Left ventricle myocardium inferior (tissue), 1 donor: ENCODE results near the gene FNDC3B. TPM values are rescaled to one million over a fixed set of nuclear protein-coding genes. Genes with fewer than 3 reads are reported as not detected.

Experiments
- DNase-seq: peaks from one replicate; pipeline ENCODE4 v3.0.0-alpha.2; 2020
- H3K27ac ChIP-seq: fragments of 200-600 bp; replicated peaks from 2 replicates; pipeline ENCODE4 v1.8.0; 2021
- H3K27me3 ChIP-seq: fragments of 200-600 bp; 2 replicates; pipeline ENCODE4 v1.8.0; 2021; ENCODE audit warnings: low read depth
- H3K36me3 ChIP-seq: fragments of 200-600 bp; 2 replicates; pipeline ENCODE4 v1.8.0; 2021
- H3K4me1 ChIP-seq: fragments of 200-600 bp; 2 replicates; pipeline ENCODE4 v1.8.0; 2021
- H3K4me3 ChIP-seq: fragments of 200-600 bp; 2 replicates; pipeline ENCODE4 v1.8.0; 2021; ENCODE audit warnings: mild to moderate bottlenecking, moderate library complexity
- H3K9me3 ChIP-seq: fragments of 200-600 bp; replicated peaks from 2 replicates; pipeline ENCODE4 v1.8.0; 2021
- intact Hi-C: fragments of 100-400 bp; cut with micrococcal nuclease; formaldehyde crosslinking; loops from one replicate; pipeline ENCODE4 v1.11.0; 2022
- total RNA-seq: library from RNA; stranded (reverse); fragmentation: NEBNext Ultra II Directional; extraction: Animal tissue kit (Norgen Biotek cat#: 25700); gene quantifications from one replicate; pipeline ENCODE4 v1.2.1, GENCODE V29; 2021
- TF ChIP-seq, protein P1 (sequence below): fragments of 200-600 bp; IDR thresholded peaks from 2 replicates; pipeline ENCODE4 v1.8.0; 2021; ENCODE audit warnings: antibody characterized with exemption, mild to moderate bottlenecking, borderline replicate concordance
- donor health status: DM: no; HTN: yes; CAD: no; lungs with severe emphysema.

The FNDC3B gene
- total RNA-seq, 1 donor from 2014 or later, result 75.7 TPM

DNA sequence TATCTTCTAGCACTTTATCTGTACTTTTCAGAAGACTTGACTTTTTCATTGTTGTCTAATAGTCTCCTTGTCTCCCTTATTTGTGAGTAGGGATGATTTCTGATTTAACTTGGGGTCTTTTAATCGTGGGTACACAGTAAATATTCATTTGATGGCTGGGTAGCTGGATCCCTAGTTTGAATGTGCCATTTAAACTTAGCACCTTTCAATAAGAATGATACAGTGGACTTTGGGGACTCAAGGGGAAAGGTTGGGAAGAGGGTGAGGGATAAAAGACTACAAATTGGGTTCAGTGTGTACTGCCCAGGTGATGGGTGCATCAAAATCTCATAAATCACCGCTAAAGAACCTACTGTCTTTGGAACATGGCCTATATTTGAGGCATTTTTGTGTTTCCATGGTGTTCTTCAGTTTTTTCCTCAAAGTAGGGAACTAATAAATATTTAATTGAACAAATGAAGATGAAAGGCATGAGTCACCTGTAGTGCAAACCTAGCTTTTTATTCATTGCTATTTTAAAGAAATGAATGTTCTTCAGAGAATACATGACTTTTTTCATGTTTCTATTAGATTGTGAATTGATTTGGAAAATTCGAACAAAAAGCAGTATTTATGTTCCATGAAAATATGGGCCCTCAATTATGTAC is 12.1 kb downstream of the FNDC3B start:
- peaks cover 40% of the 10 kb centered on the region for H3K36me3 ChIP-seq

DNA sequence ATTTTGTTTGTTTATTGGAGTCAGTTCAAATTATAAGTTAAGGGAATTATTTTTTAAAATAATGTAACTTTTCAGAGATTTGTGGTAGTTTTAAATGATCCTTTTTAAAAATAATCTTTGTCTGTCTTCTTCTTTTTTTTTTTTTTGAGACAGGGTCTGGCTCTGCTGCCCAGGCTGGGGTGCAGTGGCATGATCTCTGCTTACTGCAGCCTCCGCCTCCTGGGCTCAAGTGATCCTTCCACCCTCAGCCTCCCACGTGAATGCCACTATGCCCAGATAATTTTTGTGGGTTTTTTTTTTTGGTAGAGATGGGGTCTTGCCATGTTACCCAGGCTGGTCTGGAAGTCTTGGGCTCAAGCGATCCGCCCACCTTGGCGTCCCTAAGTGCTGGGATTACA is 12.6 kb downstream of the FNDC3B start:
- H3K4me3 ChIP-seq, result no peak overlapping the region
- peaks cover 40% of the 10 kb centered on the region for H3K36me3 ChIP-seq
- no peak for DNase-seq
- intact Hi-C loops, result no loop called here
- peaks cover 70% of the 10 kb centered on the region for H3K4me1 ChIP-seq
- no peaks in the 10 kb centered on the region for H3K9me3 ChIP-seq
- TF ChIP-seq, protein P1, sequence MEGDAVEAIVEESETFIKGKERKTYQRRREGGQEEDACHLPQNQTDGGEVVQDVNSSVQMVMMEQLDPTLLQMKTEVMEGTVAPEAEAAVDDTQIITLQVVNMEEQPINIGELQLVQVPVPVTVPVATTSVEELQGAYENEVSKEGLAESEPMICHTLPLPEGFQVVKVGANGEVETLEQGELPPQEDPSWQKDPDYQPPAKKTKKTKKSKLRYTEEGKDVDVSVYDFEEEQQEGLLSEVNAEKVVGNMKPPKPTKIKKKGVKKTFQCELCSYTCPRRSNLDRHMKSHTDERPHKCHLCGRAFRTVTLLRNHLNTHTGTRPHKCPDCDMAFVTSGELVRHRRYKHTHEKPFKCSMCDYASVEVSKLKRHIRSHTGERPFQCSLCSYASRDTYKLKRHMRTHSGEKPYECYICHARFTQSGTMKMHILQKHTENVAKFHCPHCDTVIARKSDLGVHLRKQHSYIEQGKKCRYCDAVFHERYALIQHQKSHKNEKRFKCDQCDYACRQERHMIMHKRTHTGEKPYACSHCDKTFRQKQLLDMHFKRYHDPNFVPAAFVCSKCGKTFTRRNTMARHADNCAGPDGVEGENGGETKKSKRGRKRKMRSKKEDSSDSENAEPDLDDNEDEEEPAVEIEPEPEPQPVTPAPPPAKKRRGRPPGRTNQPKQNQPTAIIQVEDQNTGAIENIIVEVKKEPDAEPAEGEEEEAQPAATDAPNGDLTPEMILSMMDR, result no peak
- no peak overlapping the region for H3K27ac ChIP-seq
- H3K27me3 ChIP-seq, result no peaks in the 10 kb centered on the region

More for the DNA sequence above, 12.1 kb downstream of the FNDC3B start:
- no peaks in the 10 kb centered on the region for H3K27me3 ChIP-seq
- H3K27ac ChIP-seq, result no peak overlapping the region
- no peak for DNase-seq
- TF ChIP-seq, protein P1, result no peak
- H3K4me3 ChIP-seq, result no peak overlapping the region
- no peaks in the 10 kb centered on the region for H3K9me3 ChIP-seq
- H3K4me1 ChIP-seq, result peaks cover 70% of the 10 kb centered on the region
- intact Hi-C loops, result no loop called here

DNA sequence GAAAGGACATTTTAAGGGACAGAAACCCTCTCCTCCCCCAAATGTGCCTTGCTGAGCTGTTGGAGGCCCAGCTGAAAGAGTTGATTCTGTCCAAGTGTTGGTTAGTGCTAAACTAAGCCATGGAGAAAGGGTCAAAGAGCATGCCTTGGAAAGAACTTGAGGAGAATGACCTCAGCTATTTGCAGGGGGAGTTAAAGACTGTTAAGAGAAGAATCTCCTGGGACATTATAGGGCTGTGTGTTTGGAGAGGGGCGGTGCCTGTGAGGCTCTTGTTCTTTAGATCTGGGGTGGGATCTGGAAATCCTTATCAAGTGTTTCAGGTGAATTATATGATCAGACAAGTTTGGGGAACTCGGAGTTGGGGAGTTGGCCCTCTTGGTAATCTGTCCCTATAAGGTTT is 13.0 kb downstream of the FNDC3B start:
- intact Hi-C loops, result no loop called here
- TF ChIP-seq, protein P1, result no peak
- H3K4me1 ChIP-seq, result peaks cover 70% of the 10 kb centered on the region
- DNase-seq, result no peak
- peaks cover 40% of the 10 kb centered on the region for H3K36me3 ChIP-seq
- H3K27ac ChIP-seq, result no peak overlapping the region
- H3K27me3 ChIP-seq, result no peaks in the 10 kb centered on the region
- H3K4me3 ChIP-seq, result no peak overlapping the region
- H3K9me3 ChIP-seq, result no peaks in the 10 kb centered on the region

DNA sequence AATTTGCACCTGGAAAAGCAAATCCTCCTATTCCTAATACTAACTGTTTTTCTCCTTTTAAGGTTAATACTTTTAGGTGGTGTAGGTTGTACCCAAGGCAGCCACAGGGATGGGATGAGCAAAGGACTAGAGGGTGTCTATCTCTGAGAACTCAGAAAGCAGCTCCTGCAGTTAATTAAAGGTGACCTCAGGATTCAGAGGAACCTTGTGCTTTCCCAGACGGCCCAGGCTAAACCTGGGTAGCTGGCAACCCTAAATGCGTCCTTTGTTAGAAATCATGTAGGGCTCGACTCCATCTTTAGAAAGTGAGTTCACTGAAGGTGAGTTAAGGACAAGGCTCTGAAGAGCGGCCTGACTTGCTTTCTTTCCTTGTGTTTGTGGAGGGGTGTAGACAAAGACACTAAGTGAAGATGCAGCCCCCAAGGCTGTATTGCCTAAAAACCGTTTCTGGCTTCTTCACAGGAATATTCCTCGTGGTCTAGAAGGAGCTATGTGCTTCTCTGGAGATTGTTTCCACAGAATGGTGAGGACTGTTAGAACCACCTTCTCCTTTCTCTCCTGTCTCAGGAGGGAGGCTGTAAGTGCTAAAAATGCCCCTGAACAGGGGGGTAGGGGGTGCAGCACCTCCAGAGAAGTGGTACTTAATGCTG is 14.9 kb downstream of the FNDC3B start:
- no peak for DNase-seq
- H3K27ac ChIP-seq, result peak overlapping the region; percentile 51
- H3K9me3 ChIP-seq, result no peaks in the 10 kb centered on the region
- peaks cover 37% of the 10 kb centered on the region for H3K36me3 ChIP-seq
- H3K27me3 ChIP-seq, result no peaks in the 10 kb centered on the region
- H3K4me1 ChIP-seq, result peaks cover 80% of the 10 kb centered on the region
- TF ChIP-seq, protein P1, result no peak
- no peak overlapping the region for H3K4me3 ChIP-seq
- intact Hi-C loops, result no loop called here

DNA sequence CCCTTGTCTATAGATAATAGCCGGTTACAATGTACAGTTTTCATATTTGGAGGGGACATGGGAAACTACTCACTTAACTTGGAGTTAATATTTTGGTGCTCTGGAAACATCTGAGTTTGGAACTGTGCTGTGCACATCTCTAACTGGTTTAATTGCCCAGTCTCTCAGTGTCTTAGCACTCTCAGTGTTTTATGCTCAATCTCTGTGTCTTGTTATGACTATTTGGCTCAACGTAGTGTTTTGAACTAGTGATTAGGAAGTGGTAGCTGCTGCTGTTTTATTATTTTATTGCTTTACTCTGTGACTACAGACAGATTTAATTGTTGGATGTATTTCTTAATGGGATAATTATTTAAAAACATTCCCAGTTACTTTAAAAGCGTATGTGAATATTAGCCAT is 17.0 kb downstream of the FNDC3B start:
- H3K27ac ChIP-seq, result peak overlapping the region; percentile 19
- peaks cover 95% of the 10 kb centered on the region for H3K4me1 ChIP-seq
- no peak for DNase-seq
- TF ChIP-seq, protein P1, result no peak
- intact Hi-C loops, result no loop called here
- peaks cover 17% of the 10 kb centered on the region for H3K36me3 ChIP-seq
- H3K9me3 ChIP-seq, result no peaks in the 10 kb centered on the region
- no peak overlapping the region for H3K4me3 ChIP-seq
- no peaks in the 10 kb centered on the region for H3K27me3 ChIP-seq
